H1 (cell line): ENCODE results near the gene SHC3. TPM values are rescaled to one million over a fixed set of nuclear protein-coding genes. Genes with fewer than 3 reads are reported as not detected.

Experiments
- CTCF ChIA-PET: fragments of 300-600 bp; sonication (Branson Sonifier 250); formaldehyde crosslinking; loops from one replicate; lab custom pipeline; 2021; ENCODE audit not compliant: partially characterized antibody; lab: Charles Lee
- POLR2A ChIA-PET: fragments of 300-600 bp; sonication (Branson Sonifier 250); formaldehyde crosslinking; loops from one replicate; lab custom pipeline; 2021; ENCODE audit warnings: inconsistent platforms; ENCODE audit not compliant: partially characterized antibody; lab: Charles Lee
- DNase-seq, 2 experiments: peaks; one replicate each; pipeline versions ENCODE4 v3.0.0 to v3.0.0-alpha.2; 2010 to 2022; ENCODE audit warnings: low spot score in 2 of 2, low read depth in 1 of 2, mixed read lengths in 1 of 2
- FAIRE-seq: peaks from 2 replicates; lab custom pipeline; 2011; peaks lifted over from hg19 to GRCh38; lab: Jason Lieb, UNC
- H2AFZ ChIP-seq: 2 replicates; pipeline ENCODE4 v1.8.1; 2012; ENCODE audit warnings: low read length, inconsistent platforms
- H2AK5ac ChIP-seq: 2 replicates; pipeline ENCODE4 v1.6.1; 2013; ENCODE audit warnings: low read depth, low read length
- H2BK120ac ChIP-seq: replicated peaks from 2 replicates; pipeline ENCODE3; 2013; ENCODE audit warnings: low read depth, low read length, inconsistent platforms
- H2BK12ac ChIP-seq: 2 replicates; pipeline ENCODE4 v1.6.1; 2013; ENCODE audit warnings: low read depth, low read length
- H2BK15ac ChIP-seq: 2 replicates; pipeline ENCODE4 v1.6.1; 2013; ENCODE audit warnings: low read length
- H2BK20ac ChIP-seq: 2 replicates; pipeline ENCODE4 v1.6.1; 2013; ENCODE audit warnings: low read length
- H2BK5ac ChIP-seq: 2 replicates; pipeline ENCODE4 v1.6.1; 2013; ENCODE audit warnings: low read depth, low read length
- H3K14ac ChIP-seq: 2 replicates; pipeline ENCODE4 v1.6.1; 2013; ENCODE audit warnings: inconsistent platforms; ENCODE audit not compliant: insufficient read length
- H3K18ac ChIP-seq: 2 replicates; pipeline ENCODE4 v1.6.1; 2013; ENCODE audit warnings: low read length; ENCODE audit errors: extremely low read depth
- H3K23ac ChIP-seq: 2 replicates; pipeline ENCODE4 v1.6.1; 2013; ENCODE audit warnings: inconsistent platforms; ENCODE audit not compliant: insufficient read length
- H3K23me2 ChIP-seq: 2 replicates; pipeline ENCODE4 v1.6.1; 2013; ENCODE audit warnings: low read depth, low read length
- H3K27ac ChIP-seq: 2 replicates; pipeline ENCODE4 v1.6.1; 2011; ENCODE audit warnings: low read depth, low read length, inconsistent platforms
- H3K27me3 ChIP-seq, 4 experiments: replicated peaks in 1 of 4; 1 replicate in 1 of 4; 2 replicates in 3 of 4; pipeline versions ENCODE4 v1.6.1 to v1.8.1; 2011 to 2013; ENCODE audit warnings: low read length in 3 of 4, mild to moderate bottlenecking in 3 of 4, inconsistent platforms in 2 of 4, mixed read lengths in 2 of 4, moderate library complexity in 1 of 4; ENCODE audit not compliant: control insufficient read depth in 3 of 4, insufficient read depth in 3 of 4; ENCODE audit errors: extremely low read depth in 1 of 4
- H3K36me3 ChIP-seq, 4 experiments: 2 replicates each; pipeline versions ENCODE4 v1.6.1 to v1.8.1; 2011 to 2013; ENCODE audit warnings: mild to moderate bottlenecking in 4 of 4, low read length in 3 of 4, moderate library complexity in 2 of 4, control low read depth in 1 of 4, inconsistent platforms in 1 of 4; ENCODE audit not compliant: insufficient read depth in 4 of 4, control insufficient read depth in 2 of 4
- H3K4ac ChIP-seq: replicated peaks from 2 replicates; pipeline ENCODE3; 2013; ENCODE audit warnings: low read length, low read depth, mixed read lengths, inconsistent platforms; ENCODE audit not compliant: insufficient read length
- H3K4me1 ChIP-seq, 4 experiments: replicated peaks in 1 of 4; 1 replicate in 1 of 4; 2 replicates in 3 of 4; pipeline versions ENCODE4 v1.6.1 to v1.8.1; 2011 to 2013; ENCODE audit warnings: low read length in 3 of 4, inconsistent platforms in 2 of 4, mixed read lengths in 1 of 4; ENCODE audit not compliant: insufficient read depth in 4 of 4, control insufficient read depth in 3 of 4
- H3K4me2 ChIP-seq, 2 experiments: 2 replicates each; pipeline versions ENCODE4 v1.6.1 to v1.8.1; 2011 to 2013; ENCODE audit warnings: low read depth in 2 of 2, low read length in 2 of 2, control low read depth in 1 of 2, inconsistent platforms in 1 of 2, mild to moderate bottlenecking in 1 of 2; ENCODE audit not compliant: insufficient read depth in 1 of 2
- H3K4me3 ChIP-seq, 4 experiments: fragments of 200-600, 300-600 bp in 1 of 4; sonication (generic), shearing (Covaris generic), sonication (Bioruptor Twin) in 1 of 4; 2 replicates each; pipeline versions ENCODE4 v1.5.1 to v1.8.1; 2011 to 2016; ENCODE audit warnings: low read length in 4 of 4, low read depth in 3 of 4, control low read depth in 2 of 4, inconsistent platforms in 2 of 4, mild to moderate bottlenecking in 2 of 4, mixed read lengths in 1 of 4, moderate library complexity in 1 of 4; ENCODE audit not compliant: insufficient read depth in 2 of 4; ENCODE audit errors: extremely low read depth in 1 of 4
- H3K56ac ChIP-seq: replicated peaks from 2 replicates; pipeline ENCODE3; 2013; ENCODE audit warnings: low read depth, mild to moderate bottlenecking, mixed read lengths, low read length, inconsistent platforms; ENCODE audit not compliant: insufficient read length
- H3K79me1 ChIP-seq: 2 replicates; pipeline ENCODE4 v1.6.1; 2013; ENCODE audit warnings: low read depth, low read length, control low read depth
- H3K79me2 ChIP-seq, 2 experiments: 2 replicates each; pipeline versions ENCODE4 v1.6.1 to v1.8.1; 2012 to 2013; ENCODE audit warnings: low read length in 2 of 2, mild to moderate bottlenecking in 2 of 2, inconsistent platforms in 1 of 2; ENCODE audit not compliant: insufficient read depth in 2 of 2, control insufficient read depth in 1 of 2
- H3K9ac ChIP-seq, 4 experiments: replicated peaks in 1 of 4; 1 replicate in 1 of 4; 2 replicates in 3 of 4; pipeline versions ENCODE4 v1.6.1 to v1.8.1; 2011 to 2013; ENCODE audit warnings: low read depth in 3 of 4, low read length in 3 of 4, control low read depth in 2 of 4, mild to moderate bottlenecking in 2 of 4, moderate library complexity in 2 of 4, inconsistent platforms in 1 of 4; ENCODE audit errors: extremely low read depth in 1 of 4
- H3K9me3 ChIP-seq, 2 experiments: 2 replicates each; pipeline versions ENCODE4 v1.6.1 to v1.8.1; 2012 to 2013; ENCODE audit warnings: mild to moderate bottlenecking in 2 of 2, moderate library complexity in 2 of 2, control low read depth in 1 of 2, inconsistent platforms in 1 of 2, low read depth in 1 of 2, low read length in 1 of 2, mixed read lengths in 1 of 2; ENCODE audit not compliant: insufficient read depth in 2 of 2
- H4K20me1 ChIP-seq, 2 experiments: replicated peaks in 1 of 2; 2 replicates each; pipeline versions ENCODE3 to v1.8.1; 2011 to 2013; ENCODE audit warnings: inconsistent platforms in 2 of 2, low read length in 2 of 2, mild to moderate bottlenecking in 1 of 2; ENCODE audit not compliant: insufficient read depth in 2 of 2, control insufficient read depth in 1 of 2
- H4K5ac ChIP-seq: 2 replicates; pipeline ENCODE4 v1.6.1; 2013; ENCODE audit warnings: low read length, low read depth, mixed read lengths, inconsistent platforms; ENCODE audit not compliant: insufficient read length
- H4K8ac ChIP-seq: 2 replicates; pipeline ENCODE4 v1.8.0; 2013; ENCODE audit warnings: mild to moderate bottlenecking, moderate library complexity, low read length, inconsistent platforms; ENCODE audit not compliant: insufficient read depth; ENCODE audit errors: extremely low read depth
- H4K91ac ChIP-seq: replicated peaks from 2 replicates; pipeline ENCODE3; 2013; ENCODE audit warnings: low read length, mixed read lengths, inconsistent platforms; ENCODE audit not compliant: insufficient read length
- ASH2L ChIP-seq: fragments of 200-600, 300-600 bp; sonication (generic); IDR thresholded peaks from one replicate; pipeline ENCODE4 v1.7.1; 2017; ENCODE audit warnings: low read length
- GABPA ChIP-seq: IDR thresholded peaks from 2 replicates; pipeline ENCODE4 v1.6.1; 2011; ENCODE audit warnings: mild to moderate bottlenecking, low read length, moderate library complexity, borderline replicate concordance; ENCODE audit not compliant: insufficient read depth
- GTF2F1 ChIP-seq: IDR thresholded peaks from 2 replicates; pipeline ENCODE4 v1.6.1; 2012; ENCODE audit warnings: low read depth, low read length, improper control_type of control experiment, borderline replicate concordance
- JUND ChIP-seq: IDR thresholded peaks from 2 replicates; pipeline ENCODE4 v1.6.1; 2011; ENCODE audit warnings: mild to moderate bottlenecking, improper control_type of control experiment, low read length
- SIRT6 ChIP-seq: IDR thresholded peaks from one replicate; pipeline ENCODE4 v1.7.1; 2012; ENCODE audit warnings: low read length, inconsistent platforms
- SIX5 ChIP-seq: IDR thresholded peaks from 2 replicates; pipeline ENCODE4 v1.6.1; 2011; ENCODE audit warnings: mild to moderate bottlenecking, low read depth, low read length
- SRF ChIP-seq: IDR thresholded peaks from 2 replicates; pipeline ENCODE4 v1.6.1; 2011; ENCODE audit warnings: mild to moderate bottlenecking, low read depth, low read length, moderate library complexity
- YY1 ChIP-seq: IDR thresholded peaks from 2 replicates; pipeline ENCODE4 v1.6.1; 2011; ENCODE audit warnings: low read depth, mild to moderate bottlenecking, low read length
- WGBS, 2 experiments: shearing (Covaris generic) in 1 of 2; methylation state at CpG; one replicate each; pipeline versions ENCODE4 v1.1.6 to v1.1.7; 2013 to 2015; ENCODE audit warnings: low lambda C conversion rate in 2 of 2, mixed read lengths in 2 of 2, inconsistent platforms in 1 of 2, low coverage in 1 of 2, missing lambda C conversion rate in 1 of 2; ENCODE audit not compliant: insufficient replicate concordance in 2 of 2, insufficient coverage in 1 of 2, insufficient read length in 1 of 2; ENCODE audit errors: extremely low coverage in 1 of 2, missing lambda C conversion rate in 1 of 2; 5-methylcytosine and 5-hydroxymethylcytosine counted together
- polyA plus RNA-seq, 7 experiments: library from polyadenylated mRNA; depleted of rRNA in 3 of 7; stranded (reverse) in 5 of 7; unstranded in 2 of 7; fragments of >200 nt in 5 of 7; fragments of 200-250 nt in 2 of 7; gene quantifications; 1 replicate in 5 of 7; 2 replicates in 1 of 7; 4 replicates in 1 of 7; pipeline versions ENCODE4 v1.2.1 to v1.2.3, GENCODE V29; 2011 to 2013; ENCODE audit warnings: missing spikeins in 2 of 7, mixed read lengths in 2 of 7
- total RNA-seq: library from RNA; stranded (reverse); fragmentation: NEBNext Ultra II Directional; extraction: Animal tissue kit (Norgen Biotek cat#: 25700); gene quantifications from 2 replicates; pipeline ENCODE4 v1.2.1, GENCODE V29; 2021
- TF ChIP-seq, protein P1 (sequence below): IDR thresholded peaks from 2 replicates; pipeline ENCODE4 v1.6.1; 2012; ENCODE audit warnings: low read length, inconsistent platforms

The SHC3 gene
- total and polyA plus RNA-seq, 2 of the 8 experiments (the other 6 are each of a cell fraction or from before 2014, with no cell fraction given), result 1.4 to 7.1 TPM

DNA sequence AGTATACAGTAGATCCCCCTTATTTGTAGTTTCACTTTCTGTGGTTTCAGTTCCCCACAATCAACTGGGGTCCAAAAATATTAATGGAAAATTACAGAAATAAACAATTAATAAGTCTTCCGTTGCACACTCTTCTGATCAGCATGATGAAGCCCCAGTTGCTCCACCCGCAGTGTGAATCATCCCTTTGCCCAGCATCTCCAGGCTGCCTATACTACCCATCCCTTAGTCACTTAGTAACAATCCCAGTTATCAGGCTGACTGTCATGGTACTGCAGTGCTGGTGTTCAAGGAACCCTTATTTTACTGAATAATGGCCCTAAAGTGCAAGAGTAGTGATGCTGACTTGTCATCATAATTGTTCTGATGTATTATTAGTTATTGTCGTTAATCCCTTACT is 28.9 kb downstream of the SHC3 start:
- Histone ChIP-seq H3K9me3 (no peaks in the 10 kb centered on the region), H3K14ac (no peak overlapping the region), H2BK20ac (no peak overlapping the region), H3K18ac (no peak overlapping the region), H3K4me3 (no peak overlapping the region), H2AK5ac (no peak overlapping the region), H2BK15ac (no peak overlapping the region), H3K79me2 (no peaks in the 10 kb centered on the region), H3K79me1 (no peaks in the 10 kb centered on the region), H4K5ac (no peak overlapping the region), H3K27me3 (no peaks in the 10 kb centered on the region), H3K4me1 (peaks cover 0 to 5% (median 2%) of the 10 kb centered on the region in 4 experiments; a peak in 2 of 7 replicates), H2BK120ac (no peak overlapping the region), H3K27ac (no peak overlapping the region), H3K4ac (no peak overlapping the region), H2BK5ac (no peak overlapping the region), H3K4me2 (no peak overlapping the region), H3K23ac (no peak overlapping the region), H2AFZ (no peak overlapping the region), H3K56ac (no peak overlapping the region), H3K23me2 (no peaks in the 10 kb centered on the region), H2BK12ac (no peak overlapping the region), H3K9ac (no peak overlapping the region), H4K91ac (no peak overlapping the region), H4K20me1 (no peaks in the 10 kb centered on the region), H3K36me3 (no peaks in the 10 kb centered on the region), H4K8ac (no peak overlapping the region)
- TF ChIP-seq GTF2F1, result no peak
- TF ChIP-seq SRF, result no peak
- TF ChIP-seq, protein P1, sequence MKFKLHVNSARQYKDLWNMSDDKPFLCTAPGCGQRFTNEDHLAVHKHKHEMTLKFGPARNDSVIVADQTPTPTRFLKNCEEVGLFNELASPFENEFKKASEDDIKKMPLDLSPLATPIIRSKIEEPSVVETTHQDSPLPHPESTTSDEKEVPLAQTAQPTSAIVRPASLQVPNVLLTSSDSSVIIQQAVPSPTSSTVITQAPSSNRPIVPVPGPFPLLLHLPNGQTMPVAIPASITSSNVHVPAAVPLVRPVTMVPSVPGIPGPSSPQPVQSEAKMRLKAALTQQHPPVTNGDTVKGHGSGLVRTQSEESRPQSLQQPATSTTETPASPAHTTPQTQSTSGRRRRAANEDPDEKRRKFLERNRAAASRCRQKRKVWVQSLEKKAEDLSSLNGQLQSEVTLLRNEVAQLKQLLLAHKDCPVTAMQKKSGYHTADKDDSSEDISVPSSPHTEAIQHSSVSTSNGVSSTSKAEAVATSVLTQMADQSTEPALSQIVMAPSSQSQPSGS, result no peak
- no peak for TF ChIP-seq YY1
- no peak for TF ChIP-seq JUND
- TF ChIP-seq ASH2L, result no peak
- TF ChIP-seq SIX5, result no peak
- no peak for TF ChIP-seq SIRT6
- TF ChIP-seq GABPA, result no peak
- ChIA-PET CTCF (no interaction called here), POLR2A (no interaction called here)
- WGBS, 2 experiments, result 83% methylated on average over 3 of the region's 3 CpGs; no CpG with 5 or more reads in 1 of the 2 experiments
- no peak for FAIRE-seq
- no peak for DNase-seq
